K562 (cell line): ENCODE results near the gene COMMD1. TPM values are rescaled to one million over a fixed set of nuclear protein-coding genes. Genes with fewer than 3 reads are reported as not detected.

ENCODE experiments used
- ATAC-seq: fragments of 200-7000 bp; cut with Tn5 transposase; 3 replicates; pipeline ENCODE4 v1.9.1; 2020; ENCODE audit warnings: moderate library complexity
- BruUV-seq: library from RNA; stranded (reverse); fragments of 400-500 nt; replicated peaks from 2 replicates; lab custom pipeline; 2021; lab: Mats Ljungman, UMichigan
- CTCF ChIA-PET: fragments of 300-600 bp; formaldehyde crosslinking; extraction: SDS; loops from one replicate; lab custom pipeline; 2021; ENCODE audit warnings: low intra/inter-chr PET ratio; lab: Yijun Ruan, JAX
- POLR2A ChIA-PET: fragments of 300-600, 350-650 bp; sonication (Branson Sonifier 250); formaldehyde crosslinking; extraction: SDS; loops from one replicate; lab custom pipeline; 2021; ENCODE audit warnings: antibody characterized with exemption, inconsistent platforms; lab: Yijun Ruan, JAX
- DNase-seq, 4 experiments: peaks; one replicate each; pipeline versions ENCODE4 v3.0.0 to v3.0.0-alpha.2; 2011 to 2018; ENCODE audit warnings: low spot score in 3 of 4, mixed read lengths in 3 of 4; ENCODE audit errors: extremely low read depth in 1 of 4
- FAIRE-seq: peaks from 2 replicates; lab custom pipeline; 2011; peaks lifted over from hg19 to GRCh38; lab: Jason Lieb, UNC
- H2AFZ ChIP-seq: 2 replicates; pipeline ENCODE4 v1.6.0; 2011; ENCODE audit warnings: low read depth, low read length, control low read depth, inconsistent platforms
- H3K27ac ChIP-seq: fragments of 200-600 bp; 3 replicates; pipeline ENCODE4 v1.8.0; 2011; ENCODE audit warnings: low read depth, mild to moderate bottlenecking, control low read depth, inconsistent platforms, low read length, moderate library complexity, mixed read lengths; ENCODE audit errors: extremely low read depth
- H3K27me3 ChIP-seq, 2 experiments: fragments of 300-600 bp in 1 of 2; 2 replicates in 1 of 2; 3 replicates in 1 of 2; pipeline versions ENCODE4 v1.6.0 to v1.8.0; 2011; ENCODE audit warnings: inconsistent platforms in 2 of 2, low read length in 2 of 2, mild to moderate bottlenecking in 1 of 2, mixed read lengths in 1 of 2, moderate library complexity in 1 of 2; ENCODE audit not compliant: control insufficient read depth in 2 of 2, insufficient read depth in 2 of 2
- H3K36me3 ChIP-seq: fragments of 300-600 bp; 3 replicates; pipeline ENCODE4 v1.8.0; 2011; ENCODE audit warnings: mild to moderate bottlenecking, low read length, inconsistent platforms; ENCODE audit not compliant: control insufficient read depth, insufficient read depth
- H3K4me1 ChIP-seq, 2 experiments: fragments of 200-600 bp in 1 of 2; replicated peaks in 1 of 2; 2 replicates in 1 of 2; 3 replicates in 1 of 2; pipeline versions ENCODE4 v1.5.1 to v1.8.0; 2011; ENCODE audit warnings: inconsistent platforms in 2 of 2, low read length in 2 of 2, mild to moderate bottlenecking in 1 of 2, mixed read lengths in 1 of 2, moderate library complexity in 1 of 2; ENCODE audit not compliant: control insufficient read depth in 2 of 2, insufficient read depth in 2 of 2
- H3K4me2 ChIP-seq: 2 replicates; pipeline ENCODE4 v1.6.1; 2011; ENCODE audit warnings: low read length, control low read depth, inconsistent platforms, mixed read lengths; ENCODE audit not compliant: insufficient read depth
- H3K4me3 ChIP-seq: fragments of 200-600 bp; sonication (generic), shearing (Covaris generic); 2 replicates; pipeline ENCODE4 v1.5.1; 2016; ENCODE audit warnings: control low read depth, inconsistent platforms
- H3K79me2 ChIP-seq: fragments of 200-600 bp; 3 replicates; pipeline ENCODE4 v1.8.0; 2011; ENCODE audit warnings: low read length, inconsistent platforms; ENCODE audit not compliant: control insufficient read depth, insufficient read depth
- H3K9ac ChIP-seq, 2 experiments: 2 replicates each; pipeline versions ENCODE4 v1.6.0 to v1.6.1; 2011; ENCODE audit warnings: low read depth in 2 of 2, low read length in 2 of 2, control low read depth in 1 of 2, inconsistent platforms in 1 of 2, mild to moderate bottlenecking in 1 of 2, mixed read lengths in 1 of 2; ENCODE audit not compliant: insufficient read depth in 1 of 2
- H3K9me1 ChIP-seq: one replicate; pipeline ENCODE4 v1.6.0; 2011; ENCODE audit warnings: inconsistent platforms, mild to moderate bottlenecking, low read length, moderate library complexity; ENCODE audit not compliant: control insufficient read depth, insufficient read depth
- H3K9me3 ChIP-seq: replicated peaks from 2 replicates; pipeline ENCODE4 v1.5.1; 2011; ENCODE audit warnings: low read depth, low read length, inconsistent platforms; ENCODE audit not compliant: control insufficient read depth, insufficient read depth
- H4K20me1 ChIP-seq: replicated peaks from 2 replicates; pipeline ENCODE4 v1.6.1; 2011; ENCODE audit warnings: low read length, inconsistent platforms, mixed read lengths; ENCODE audit not compliant: control insufficient read depth, insufficient read depth
- BRF2 ChIP-seq: IDR thresholded peaks from 3 replicates; pipeline ENCODE4 v1.6.1; 2011; ENCODE audit warnings: borderline replicate concordance, mild to moderate bottlenecking; ENCODE audit not compliant: insufficient read length, insufficient read depth
- CREB3L1 ChIP-seq: fragments of 450-650 bp; IDR thresholded peaks from 2 replicates; pipeline ENCODE4 v1.6.1; 2014; ENCODE audit warnings: low read depth, mild to moderate bottlenecking, moderate library complexity, borderline replicate concordance
- DEAF1 ChIP-seq: fragments of 450-650 bp; formaldehyde crosslinking; IDR thresholded peaks from 2 replicates; pipeline ENCODE4 v1.4.0; 2020; ENCODE audit warnings: mild to moderate bottlenecking, moderate library complexity
- FOXA3 ChIP-seq, 2 experiments: fragments of 450-650 bp in 1 of 2; sonication (generic) in 1 of 2; formaldehyde crosslinking; IDR thresholded peaks in 1 of 2; conservative IDR thresholded peaks in 1 of 2; 2 replicates each; pipeline versions ENCODE4 v1.4.0 to v1.8.0; 2020 to 2022; ENCODE audit warnings: mild to moderate bottlenecking in 2 of 2, missing genetic modification reagents in 1 of 2
- FOXK2 ChIP-seq, 2 experiments: fragments of 450-650 bp; IDR thresholded peaks in 1 of 2; conservative IDR thresholded peaks in 1 of 2; 2 replicates each; pipeline ENCODE4 v1.6.1; 2016; ENCODE audit warnings: low read depth in 2 of 2, mild to moderate bottlenecking in 1 of 2
- KDM1A ChIP-seq, 2 experiments: fragments of 450-650 bp; IDR thresholded peaks; 2 replicates each; pipeline ENCODE4 v1.6.1; 2016; ENCODE audit warnings: mild to moderate bottlenecking in 2 of 2
- PURB ChIP-seq: sonication (generic); formaldehyde crosslinking; IDR thresholded peaks from 2 replicates; pipeline ENCODE4 v1.9.0; 2021; ENCODE audit warnings: low read depth, mild to moderate bottlenecking, missing genetic modification reagents
- SIN3A ChIP-seq, 2 experiments: fragments of 150-350 bp in 1 of 2; IDR thresholded peaks; 2 replicates each; pipeline ENCODE4 v1.6.1; 2011 to 2016; ENCODE audit warnings: borderline replicate concordance in 2 of 2, low read depth in 2 of 2, low read length in 2 of 2, mild to moderate bottlenecking in 2 of 2, moderate library complexity in 2 of 2; ENCODE audit not compliant: control insufficient read depth in 1 of 2
- TCF3 ChIP-seq: sonication (generic); formaldehyde crosslinking; IDR thresholded peaks from 2 replicates; pipeline ENCODE4 v1.4.0; 2020; ENCODE audit warnings: mild to moderate bottlenecking, missing genetic modification reagents
- ZNF780A ChIP-seq: fragments of 250-450 bp; sonication (Bioruptor Pico); IDR thresholded peaks from 2 replicates; pipeline ENCODE4 v1.5.0; 2021; ENCODE audit warnings: mild to moderate bottlenecking
- WGBS: fragments of 100-300 bp; shearing (Covaris generic); methylation state at CpG from one replicate; pipeline ENCODE4 v1.1.6; 2016; ENCODE audit warnings: low coverage, mixed read lengths; ENCODE audit not compliant: insufficient coverage; ENCODE audit errors: missing lambda C conversion rate; 5-methylcytosine and 5-hydroxymethylcytosine counted together
- in situ Hi-C: fragments of 300-500 bp; cut with MboI; formaldehyde crosslinking; loops from 4 replicates; pipeline ENCODE4 v1.15.0; 2018; ENCODE audit warnings: inconsistent platforms, mixed read lengths
- intact Hi-C: fragments of 100-400 bp; cut with micrococcal nuclease; formaldehyde crosslinking; loops from 2 replicates; pipeline ENCODE4 v1.14.2; 2022
- polyA plus RNA-seq, 8 experiments: library from polyadenylated mRNA; depleted of rRNA in 4 of 8; stranded (reverse) in 5 of 8; unstranded in 3 of 8; fragments of >200 nt; fragmentation: Nextera tagmentation in 2 of 8; fragmentation: Illumina TruSeq in 1 of 8; extraction: Ambion mirVana in 2 of 8; extraction: Trizol in 1 of 8; gene quantifications; 2 replicates each; pipeline versions ENCODE4 v1.2.1 to v1.2.3, GENCODE V29; 2011 to 2014; ENCODE audit warnings: inconsistent platforms in 1 of 8, missing spikeins in 1 of 8
- total RNA-seq, 7 experiments: library from RNA; depleted of rRNA in 6 of 7; stranded (reverse); fragments of >200 nt in 6 of 7; fragmentation: Illumina TruSeq in 2 of 7; extraction: Trizol in 2 of 7; gene quantifications; 2 replicates each; pipeline versions ENCODE4 v1.2.1 to v1.2.3, GENCODE V29; 2011 to 2021; ENCODE audit warnings: low replicate concordance in 1 of 7

COMMD1 gene
- total and polyA plus RNA-seq, 9 of the 15 experiments (the other 6 are each of a cell fraction or from before 2014, with no cell fraction given), result 14.4 to 77.0 (median 21.4) TPM

GRCh38 chr2:61967262-61967661, 61.8 kb downstream of the COMMD1 start:
- Histone ChIP-seq H3K27me3 (no peaks in the 10 kb centered on the region), H3K4me2 (no peak overlapping the region), H3K27ac (no peak overlapping the region), H3K9ac (no peak overlapping the region), H3K9me3 (no peaks in the 10 kb centered on the region; the same call in 1 of the 2 replicates), H3K4me1 (no peaks in the 10 kb centered on the region), H3K79me2 (no peaks in the 10 kb centered on the region), H3K9me1 (no peaks in the 10 kb centered on the region), H3K4me3 (no peak overlapping the region), H3K36me3 (no peaks in the 10 kb centered on the region), H2AFZ (no peak overlapping the region), H4K20me1 (no peaks in the 10 kb centered on the region)
- ChIA-PET CTCF (no interaction called here), POLR2A (interaction anchor here (0.9 kb wide), 1 partner anchor 9 kb away, joined by 5 read pairs; no protein-coding TSS in a partner anchor)
- 19% methylated on average over 1 of the region's 1 CpG for WGBS
- FAIRE-seq (no peak), DNase-seq (no peak), ATAC-seq (no peak)
- intact Hi-C loops, result no loop called here
- in situ Hi-C loops, result no loop called here
- no peak for TF ChIP-seq PURB
- TF ChIP-seq BRF2, result no peak
- peak in 1 of 2 experiments; percentile 34; a peak in 1 of 4 replicates for TF ChIP-seq KDM1A (IDR thresholded peaks at IDR 0.05)
- TF ChIP-seq FOXA3 (CRISPR knock-in tag; conservative IDR thresholded peaks at IDR 0.05 in 1 of 2, IDR thresholded peaks at IDR 0.05 in 1 of 2), result peak; percentile 27 to 54; a peak in 3 of 4 replicates
- no TSS peak for BruUV-seq

GRCh38 chr2:61969376-61969775, 63.9 kb downstream of the COMMD1 start:
- FAIRE-seq, result no peak
- BruUV-seq, result no TSS peak
- TF ChIP-seq DEAF1 (CRISPR knock-in tag), result no peak
- no peak for TF ChIP-seq ZNF780A
- no peak for TF ChIP-seq FOXK2 (conservative IDR thresholded peaks at IDR 0.05 in 1 of 2, IDR thresholded peaks at IDR 0.05 in 1 of 2; ENCODE audit: low read depth in 2 of 2)
- no peak for TF ChIP-seq SIN3A (IDR thresholded peaks at IDR 0.05; ENCODE audit: borderline replicate concordance in 2 of 2, control insufficient read depth in 1 of 2, low read depth in 2 of 2, low read length in 2 of 2)
- no peak for TF ChIP-seq CREB3L1
- no peak for TF ChIP-seq TCF3 (CRISPR knock-in tag)

More at GRCh38 chr2:61969376-61969775, 63.9 kb downstream of the COMMD1 start:
- Histone ChIP-seq H3K27ac (no peak overlapping the region), H3K9me3 (no peaks in the 10 kb centered on the region), H2AFZ (no peak overlapping the region), H3K79me2 (no peaks in the 10 kb centered on the region), H3K4me1 (no peaks in the 10 kb centered on the region), H4K20me1 (no peaks in the 10 kb centered on the region), H3K4me3 (no peak overlapping the region), H3K27me3 (no peaks in the 10 kb centered on the region), H3K4me2 (no peak overlapping the region), H3K9me1 (no peaks in the 10 kb centered on the region), H3K36me3 (no peaks in the 10 kb centered on the region), H3K9ac (no peak overlapping the region)
- ChIA-PET CTCF (no interaction called here), POLR2A (no interaction called here)
- in situ Hi-C loops (no loop called here), intact Hi-C loops (no loop called here)
- ATAC-seq, result no peak
- 17% methylated on average over 1 of the region's 1 CpG for WGBS
- DNase-seq, result no peak
